ENCODE results near the gene STOX2. TPM values are rescaled to one million over a fixed set of nuclear protein-coding genes. Genes with fewer than 3 reads are reported as not detected.

Gene STOX2
- total and polyA plus RNA-seq, 2 experiments from 2014 or later: 6.3 to 7.9 TPM

DNA sequence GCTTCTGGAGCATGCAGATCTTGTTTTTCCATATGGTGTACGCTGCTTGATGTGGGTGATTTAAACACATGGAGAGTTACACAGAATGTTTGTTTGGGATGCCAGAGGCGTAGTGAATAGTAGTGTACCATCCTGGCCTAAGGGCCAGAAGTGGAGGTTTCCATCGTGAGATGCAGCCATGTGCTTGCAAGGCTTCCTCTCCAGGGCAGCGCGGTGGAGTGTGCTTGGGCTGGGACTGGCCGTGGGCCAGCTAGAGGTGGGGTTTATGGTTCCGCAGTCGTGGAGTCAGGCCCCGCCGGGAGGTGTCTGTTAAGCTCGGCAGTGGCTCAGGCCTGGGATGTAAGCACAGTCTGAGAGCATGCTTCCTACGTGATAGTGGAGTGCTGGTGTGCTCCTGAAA lies 14.0 kb downstream of the STOX2 start:
- H3K4me2 ChIP-seq: no peak overlapping the region
- H3K79me2 ChIP-seq: peaks cover 30% of the 10 kb centered on the region
- no peaks in the 10 kb centered on the region for H4K20me1 ChIP-seq (ENCODE audit: insufficient read depth, poor library complexity, severe bottlenecking)
- no peaks in the 10 kb centered on the region for H3K9me3 ChIP-seq (ENCODE audit: low read depth)
- TF ChIP-seq CTCF (IDR thresholded peaks at IDR 0.05; ENCODE audit: poor library complexity) (no peak), EZH2phosphoT487 (IDR thresholded peaks at IDR 0.05; ENCODE audit: low read depth, severe bottlenecking, unreplicated experiment) (no peak), EZH2 (IDR thresholded peaks at IDR 0.05; ENCODE audit: borderline replicate concordance) (no peak)
- no peak overlapping the region for H3K27ac ChIP-seq
- H2AFZ ChIP-seq: no peak overlapping the region
- no peaks in the 10 kb centered on the region for H3K27me3 ChIP-seq
- no peaks in the 10 kb centered on the region for H3K36me3 ChIP-seq (replicated peaks; ENCODE audit: insufficient read depth, low read depth)
- 75% methylated on average over 12 of the region's 12 CpGs for WGBS (ENCODE audit: low lambda C conversion rate, missing lambda C conversion rate)
- no peak for DNase-seq (ENCODE audit: low spot score)
- no peaks in the 10 kb centered on the region for H3K4me1 ChIP-seq (ENCODE audit: insufficient read depth)
- no peaks in the 10 kb centered on the region for H3K9me2 ChIP-seq (replicated peaks; ENCODE audit: insufficient read depth)
- H3K4me3 ChIP-seq: no peak overlapping the region

- TF ChIP-seq CTCF (IDR thresholded peaks at IDR 0.05; ENCODE audit: poor library complexity) (no peak), EZH2phosphoT487 (IDR thresholded peaks at IDR 0.05; ENCODE audit: low read depth, severe bottlenecking, unreplicated experiment) (no peak), EZH2 (IDR thresholded peaks at IDR 0.05; ENCODE audit: borderline replicate concordance) (no peak)
- 24% methylated on average over 3 of the region's 3 CpGs for WGBS (ENCODE audit: low lambda C conversion rate, missing lambda C conversion rate)
These were observed 15.4 kb downstream of the STOX2 start for GRCh38 chr4:183920512-183920911.

DNA sequence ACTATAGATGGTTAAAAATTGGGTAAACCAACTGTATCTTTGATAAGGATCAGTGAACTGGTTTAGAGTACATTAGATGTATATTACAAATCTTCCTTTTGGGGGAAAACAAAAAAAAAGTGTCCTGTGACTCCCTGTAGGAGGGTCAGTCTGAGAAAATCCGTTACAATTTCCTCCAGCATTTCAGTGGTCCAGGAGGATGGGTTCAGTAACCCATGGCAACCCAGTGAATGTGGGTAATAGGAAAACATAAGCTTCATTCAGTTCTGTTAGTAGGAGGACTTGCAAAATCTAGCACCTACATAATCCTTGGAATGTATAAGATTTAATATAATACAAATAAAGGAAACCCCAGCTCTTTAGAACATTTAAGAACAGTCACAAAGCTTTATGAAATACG lies 16.2 kb downstream of the STOX2 start:
- Histone ChIP-seq H3K4me2 (no peak overlapping the region), H3K36me3 (replicated peaks; ENCODE audit: insufficient read depth, low read depth) (no peaks in the 10 kb centered on the region), H3K9me2 (replicated peaks; ENCODE audit: insufficient read depth) (no peaks in the 10 kb centered on the region), H3K9me3 (ENCODE audit: low read depth) (no peaks in the 10 kb centered on the region), H4K20me1 (ENCODE audit: insufficient read depth, poor library complexity, severe bottlenecking) (no peaks in the 10 kb centered on the region), H3K27ac (no peak overlapping the region), H3K27me3 (no peaks in the 10 kb centered on the region), H3K4me1 (ENCODE audit: insufficient read depth) (no peaks in the 10 kb centered on the region), H2AFZ (no peak overlapping the region), H3K4me3 (no peak overlapping the region), H3K79me2 (peaks cover 26% of the 10 kb centered on the region)
- DNase-seq (ENCODE audit: low spot score): no peak
- TF ChIP-seq CTCF (IDR thresholded peaks at IDR 0.05; ENCODE audit: poor library complexity) (no peak), EZH2phosphoT487 (IDR thresholded peaks at IDR 0.05; ENCODE audit: low read depth, severe bottlenecking, unreplicated experiment) (no peak), EZH2 (IDR thresholded peaks at IDR 0.05; ENCODE audit: borderline replicate concordance) (no peak)
- WGBS (ENCODE audit: low lambda C conversion rate, missing lambda C conversion rate): 86% methylated on average over 2 of the region's 2 CpGs

More at GRCh38 chr4:183920512-183920911, 15.4 kb downstream of the STOX2 start:
- no peaks in the 10 kb centered on the region for H4K20me1 ChIP-seq (ENCODE audit: insufficient read depth, poor library complexity, severe bottlenecking)
- H2AFZ ChIP-seq: no peak overlapping the region
- no peak overlapping the region for H3K27ac ChIP-seq
- no peaks in the 10 kb centered on the region for H3K9me2 ChIP-seq (replicated peaks; ENCODE audit: insufficient read depth)
- H3K27me3 ChIP-seq: no peaks in the 10 kb centered on the region
- H3K36me3 ChIP-seq (replicated peaks; ENCODE audit: insufficient read depth, low read depth): no peaks in the 10 kb centered on the region
- DNase-seq (ENCODE audit: low spot score): no peak
- H3K4me1 ChIP-seq (ENCODE audit: insufficient read depth): no peaks in the 10 kb centered on the region
- H3K79me2 ChIP-seq: peaks cover 25% of the 10 kb centered on the region
- no peaks in the 10 kb centered on the region for H3K9me3 ChIP-seq (ENCODE audit: low read depth)
- H3K4me3 ChIP-seq: no peak overlapping the region
- H3K4me2 ChIP-seq: no peak overlapping the region
